Rectal smooth muscle tissue (tissue), 1 donor: ENCODE results near the gene SART1.

Experiments used
- H3K27ac ChIP-seq: one replicate; pipeline ENCODE4 v1.7.0; 2013; ENCODE audit warnings: low read depth, low read length, inconsistent platforms
- H3K27me3 ChIP-seq: one replicate; pipeline ENCODE4 v1.7.0; 2013; ENCODE audit warnings: low read length; ENCODE audit not compliant: control insufficient read depth, insufficient read depth
- H3K36me3 ChIP-seq: one replicate; pipeline ENCODE4 v1.7.0; 2013; ENCODE audit warnings: low read length; ENCODE audit not compliant: control insufficient read depth, insufficient read depth
- H3K4me1 ChIP-seq: one replicate; pipeline ENCODE4 v1.7.0; 2013; ENCODE audit warnings: low read length; ENCODE audit not compliant: control insufficient read depth, insufficient read depth
- H3K4me3 ChIP-seq: one replicate; pipeline ENCODE4 v1.7.0; 2013; ENCODE audit warnings: low read length
- H3K9ac ChIP-seq: one replicate; pipeline ENCODE4 v1.7.0; 2013; ENCODE audit warnings: low read length

Gene SART1

DNA sequence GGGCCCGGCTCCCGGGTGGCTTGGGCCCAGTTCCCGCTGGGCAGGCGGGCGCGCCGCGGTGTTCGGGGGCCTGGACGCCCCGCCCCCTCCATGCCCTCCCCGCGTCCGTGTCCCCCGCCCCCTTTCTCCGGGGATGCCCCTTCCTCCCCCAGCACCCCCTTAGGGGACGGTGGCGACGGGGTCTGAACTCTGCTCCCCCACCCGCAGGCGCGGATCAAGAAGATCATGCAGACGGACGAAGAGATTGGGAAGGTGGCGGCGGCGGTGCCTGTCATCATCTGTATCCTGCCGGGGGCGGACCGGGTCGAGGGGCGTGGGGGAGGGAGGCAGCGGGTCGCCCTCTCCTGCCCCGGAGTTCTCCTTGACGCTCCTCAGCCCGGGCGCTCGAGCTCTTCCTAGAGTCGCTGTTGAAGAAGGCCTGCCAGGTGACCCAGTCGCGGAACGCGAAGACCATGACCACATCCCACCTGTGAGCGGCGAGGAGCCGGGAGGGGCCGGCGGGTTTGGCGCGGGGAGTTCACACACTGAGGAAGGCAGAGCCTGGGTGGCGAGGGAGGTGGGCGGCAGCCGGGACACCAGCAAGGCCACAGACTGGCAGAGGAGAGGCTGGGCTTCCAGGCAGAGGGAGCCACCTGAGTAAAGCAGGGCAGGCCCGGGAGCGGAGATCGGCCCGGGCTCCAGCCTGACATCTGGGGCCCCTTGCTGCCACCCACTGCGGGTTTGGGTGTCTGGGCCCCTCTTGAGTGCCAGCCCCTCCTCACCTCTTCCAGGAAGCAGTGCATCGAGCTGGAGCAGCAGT lies 41.8 kb upstream of the SART1 start:
- peaks cover 33% of the 10 kb centered on the region for H3K4me1 ChIP-seq
- H3K36me3 ChIP-seq = peaks cover 9% of the 10 kb centered on the region
- H3K9ac ChIP-seq = peak overlapping the region; percentile 67
- H3K27me3 ChIP-seq = no peaks in the 10 kb centered on the region
- peak overlapping the region; percentile 84 for H3K4me3 ChIP-seq
- H3K27ac ChIP-seq = peak overlapping the region; percentile 83

DNA sequence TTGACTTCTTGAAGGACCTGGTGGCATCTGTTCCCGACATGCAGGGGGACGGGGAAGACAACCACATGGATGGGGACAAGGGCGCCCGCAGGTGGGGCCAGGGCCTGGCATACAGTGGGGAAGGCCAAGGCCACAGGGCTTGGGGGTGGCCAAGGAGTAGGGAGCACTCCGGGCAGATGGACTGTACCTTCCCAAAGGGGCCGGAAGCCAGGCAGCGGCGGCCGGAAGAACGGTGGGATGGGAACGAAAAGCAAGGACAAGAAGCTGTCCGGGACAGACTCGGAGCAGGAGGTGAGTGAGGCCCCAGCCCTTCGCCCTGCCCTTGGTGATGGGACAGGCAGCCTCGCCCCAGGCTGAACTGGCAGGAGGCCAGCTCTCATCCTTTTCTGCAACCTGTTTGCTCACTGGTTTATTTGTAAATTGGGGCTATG lies 41.1 kb upstream of the SART1 start:
- peaks cover 12% of the 10 kb centered on the region for H3K36me3 ChIP-seq
- H3K9ac ChIP-seq = peak overlapping the region; percentile 67

DNA sequence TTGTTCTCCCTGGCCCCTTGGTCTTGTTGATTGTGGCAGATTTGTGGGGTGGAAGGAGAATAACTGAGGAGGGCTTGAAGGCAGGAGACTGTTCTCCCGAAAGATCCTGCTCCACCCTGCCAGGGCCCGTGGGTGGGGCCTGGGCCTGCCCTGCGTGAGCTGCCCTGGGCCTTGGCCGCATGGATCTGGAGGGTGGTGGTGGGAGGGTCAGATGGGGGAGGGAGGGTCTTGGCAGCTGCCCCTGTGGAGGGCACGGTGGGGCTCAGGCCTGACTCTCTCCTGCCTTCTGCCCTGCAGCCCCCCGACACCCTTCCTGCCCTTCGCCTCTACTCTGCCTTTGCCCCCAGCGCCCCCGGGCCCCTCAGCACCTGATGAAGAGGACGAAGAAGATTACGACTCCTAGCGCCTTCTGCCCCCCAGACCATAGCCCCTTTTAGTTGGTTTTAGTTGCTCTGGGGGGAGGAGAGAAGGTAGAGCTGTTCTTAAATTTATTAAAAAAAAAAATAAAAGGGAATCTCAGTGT lies 40.4 kb upstream of the SART1 start:
- peaks cover 22% of the 10 kb centered on the region for H3K4me1 ChIP-seq
- peaks cover 12% of the 10 kb centered on the region for H3K36me3 ChIP-seq
- no peak overlapping the region for H3K9ac ChIP-seq
- H3K27ac ChIP-seq = no peak overlapping the region
- H3K4me3 ChIP-seq = no peak overlapping the region
- H3K27me3 ChIP-seq = no peaks in the 10 kb centered on the region

More for the DNA sequence above, 41.1 kb upstream of the SART1 start:
- Histone ChIP-seq H3K4me1 (peaks cover 27% of the 10 kb centered on the region), H3K4me3 (peak overlapping the region; percentile 84), H3K27me3 (no peaks in the 10 kb centered on the region), H3K27ac (no peak overlapping the region)

DNA sequence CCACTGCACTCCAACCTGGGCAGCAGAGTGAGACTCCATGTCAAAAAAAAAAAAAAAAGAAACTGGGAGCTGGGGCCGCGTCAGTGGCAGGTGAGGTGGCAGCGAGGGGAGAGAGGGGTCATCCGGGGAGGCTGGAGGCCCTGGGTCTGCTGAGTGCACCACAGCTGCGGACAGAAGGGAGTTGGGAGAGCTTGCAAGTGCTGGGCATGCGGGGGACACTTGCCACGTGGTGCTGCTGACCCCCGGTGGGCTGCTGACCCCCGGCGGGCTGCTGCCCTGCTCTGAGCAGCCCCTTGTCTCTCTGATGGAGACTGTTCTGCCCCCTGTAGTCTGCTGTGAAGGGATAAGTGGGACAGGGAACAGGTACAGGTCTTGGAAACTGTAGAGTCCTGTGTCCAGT lies 39.7 kb upstream of the SART1 start:
- no peak overlapping the region for H3K27ac ChIP-seq
- H3K9ac ChIP-seq = no peak overlapping the region
- peaks cover 18% of the 10 kb centered on the region for H3K4me1 ChIP-seq
- H3K27me3 ChIP-seq = no peaks in the 10 kb centered on the region
- H3K4me3 ChIP-seq = no peak overlapping the region
- H3K36me3 ChIP-seq = peaks cover 12% of the 10 kb centered on the region

DNA sequence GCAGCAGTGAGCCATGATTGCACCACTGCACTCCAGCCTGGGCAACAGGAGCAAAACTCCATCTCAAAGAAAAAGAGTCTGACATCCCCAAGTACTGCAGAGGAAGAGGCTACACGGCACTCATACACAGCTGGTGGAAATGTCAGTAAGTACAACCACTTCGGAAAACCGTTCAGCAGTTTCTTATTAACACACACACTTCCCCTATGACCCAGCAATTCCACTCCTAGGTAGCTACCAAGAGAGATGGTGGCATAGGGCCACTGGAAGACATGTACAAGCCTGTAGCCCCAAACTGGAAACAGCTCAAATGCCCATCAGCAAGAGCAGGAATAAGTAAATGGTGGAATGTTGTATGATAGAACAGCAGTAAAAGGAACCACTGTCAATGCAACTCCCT lies 39.0 kb upstream of the SART1 start:
- H3K4me3 ChIP-seq = no peak overlapping the region

DNA sequence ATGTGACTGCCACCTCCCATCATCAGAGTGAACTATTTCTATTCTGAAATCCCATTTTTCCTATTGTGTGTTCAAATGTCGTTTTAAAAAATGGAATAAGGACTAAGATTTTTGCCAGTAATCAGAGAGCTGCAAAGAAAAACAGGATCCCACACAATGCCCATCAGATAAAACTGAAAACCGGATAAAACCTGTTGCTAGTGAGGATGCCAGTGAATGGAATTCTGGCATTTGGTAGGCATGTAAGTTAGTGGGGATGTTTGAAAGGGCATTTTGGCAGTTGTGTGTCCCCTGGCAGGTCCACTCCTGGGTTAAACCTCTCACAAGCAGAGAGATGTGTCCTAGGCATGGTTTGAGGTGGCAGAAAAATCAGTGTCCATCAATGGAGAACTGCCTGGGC lies 36.1 kb upstream of the SART1 start:
- Histone ChIP-seq H3K27ac (no peak overlapping the region), H3K4me3 (no peak overlapping the region), H3K9ac (no peak overlapping the region)

More for the DNA sequence above, 39.0 kb upstream of the SART1 start:
- no peaks in the 10 kb centered on the region for H3K27me3 ChIP-seq
- no peak overlapping the region for H3K27ac ChIP-seq
- H3K36me3 ChIP-seq = peaks cover 12% of the 10 kb centered on the region
- H3K9ac ChIP-seq = no peak overlapping the region
- peaks cover 11% of the 10 kb centered on the region for H3K4me1 ChIP-seq

DNA sequence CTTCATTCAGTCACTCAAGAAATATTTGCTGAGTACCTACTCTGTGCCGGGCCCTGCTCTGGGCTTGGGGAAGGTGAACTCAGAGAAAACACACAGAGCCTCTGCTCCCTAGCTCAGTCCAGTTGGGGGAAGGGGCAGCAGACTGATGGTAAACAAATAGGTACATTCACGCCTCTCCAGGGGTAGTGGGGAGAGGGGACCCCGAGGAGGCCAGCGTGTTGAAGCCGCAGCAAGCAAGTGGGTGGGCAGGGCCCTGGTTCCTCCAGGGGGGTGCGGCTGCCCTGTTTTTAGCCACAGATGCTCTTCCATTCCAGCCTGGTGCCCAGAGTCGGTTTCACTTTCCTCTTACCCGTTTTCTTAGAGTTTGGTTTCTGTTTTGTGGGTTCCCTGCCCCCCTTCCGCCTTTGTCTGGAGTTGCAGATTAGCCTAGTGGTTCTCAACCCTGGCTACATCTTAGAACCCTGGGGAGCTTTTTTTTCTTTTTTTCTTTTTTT lies 33.6 kb upstream of the SART1 start:
- Histone ChIP-seq H3K27ac (no peak overlapping the region), H3K9ac (no peak overlapping the region), H3K36me3 (peaks cover 2% of the 10 kb centered on the region), H3K4me1 (no peaks in the 10 kb centered on the region), H3K27me3 (no peaks in the 10 kb centered on the region), H3K4me3 (peak overlapping the region; percentile 20)

More for the DNA sequence above, 36.1 kb upstream of the SART1 start:
- H3K4me1 ChIP-seq = peaks cover 3% of the 10 kb centered on the region
- H3K36me3 ChIP-seq = peaks cover 12% of the 10 kb centered on the region
- H3K27me3 ChIP-seq = no peaks in the 10 kb centered on the region

DNA sequence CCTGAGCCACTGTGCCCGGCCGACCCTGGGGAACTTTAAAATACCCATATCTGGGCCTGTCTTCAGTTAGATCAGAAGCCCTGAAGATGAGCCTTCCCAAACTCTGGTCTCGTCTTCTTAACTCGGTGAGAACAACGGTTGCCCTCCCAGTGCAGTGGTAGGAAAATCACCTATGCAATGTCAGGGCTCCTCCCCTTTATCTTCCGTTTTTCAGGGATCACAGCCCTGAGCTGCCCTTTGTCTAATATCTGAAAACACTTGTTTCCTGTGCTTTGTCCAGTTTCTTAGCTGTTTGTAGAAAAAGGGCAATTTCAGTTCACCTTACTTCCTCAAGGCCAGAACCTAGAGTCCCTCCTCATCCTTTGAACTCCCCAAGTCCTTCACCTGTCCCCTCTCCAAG lies 32.9 kb upstream of the SART1 start:
- Histone ChIP-seq H3K27ac (no peak overlapping the region), H3K27me3 (no peaks in the 10 kb centered on the region), H3K4me1 (no peaks in the 10 kb centered on the region), H3K9ac (no peak overlapping the region), H3K4me3 (no peak overlapping the region), H3K36me3 (peaks cover 2% of the 10 kb centered on the region)

DNA sequence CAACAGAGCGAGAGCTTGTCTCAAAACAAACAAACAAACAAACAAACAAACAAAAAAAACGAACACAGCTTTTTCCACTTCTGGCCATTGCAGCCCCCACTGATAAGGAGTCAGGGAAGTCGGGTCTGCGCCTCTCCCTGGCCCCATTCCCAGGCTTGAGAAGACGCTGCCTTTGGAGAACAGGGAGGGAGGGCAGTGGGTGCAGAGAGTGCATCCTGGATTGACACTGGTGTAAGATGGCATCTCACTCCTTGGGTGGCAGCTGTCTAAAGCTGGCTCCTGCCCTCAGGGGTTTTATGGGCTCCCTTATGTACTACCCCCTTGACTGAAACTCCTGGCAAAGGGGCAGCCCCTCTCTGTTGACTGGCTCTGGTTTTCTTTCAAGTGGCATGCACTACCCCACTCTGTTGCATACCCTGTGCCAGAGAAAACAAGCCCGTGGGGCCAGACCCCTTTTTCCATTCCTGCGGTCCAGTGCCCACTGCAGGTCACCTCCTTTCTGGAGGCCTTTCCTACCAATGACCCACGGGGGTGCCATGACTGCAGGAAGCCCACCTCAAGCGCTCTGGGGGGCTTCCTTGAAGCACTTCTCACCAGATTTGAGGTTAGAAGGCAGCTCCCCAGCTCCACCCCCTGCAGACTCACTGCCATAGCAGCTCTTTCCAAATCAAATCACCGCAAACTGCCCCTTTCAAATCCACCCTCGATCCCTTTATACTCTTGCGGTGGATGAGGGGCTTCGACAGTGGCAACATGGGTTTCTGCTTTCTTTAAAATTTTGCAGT lies 29.6 kb upstream of the SART1 start:
- Histone ChIP-seq H3K4me1 (no peaks in the 10 kb centered on the region), H3K27me3 (no peaks in the 10 kb centered on the region), H3K27ac (no peak overlapping the region), H3K9ac (no peak overlapping the region), H3K36me3 (no peaks in the 10 kb centered on the region), H3K4me3 (no peak overlapping the region)

DNA sequence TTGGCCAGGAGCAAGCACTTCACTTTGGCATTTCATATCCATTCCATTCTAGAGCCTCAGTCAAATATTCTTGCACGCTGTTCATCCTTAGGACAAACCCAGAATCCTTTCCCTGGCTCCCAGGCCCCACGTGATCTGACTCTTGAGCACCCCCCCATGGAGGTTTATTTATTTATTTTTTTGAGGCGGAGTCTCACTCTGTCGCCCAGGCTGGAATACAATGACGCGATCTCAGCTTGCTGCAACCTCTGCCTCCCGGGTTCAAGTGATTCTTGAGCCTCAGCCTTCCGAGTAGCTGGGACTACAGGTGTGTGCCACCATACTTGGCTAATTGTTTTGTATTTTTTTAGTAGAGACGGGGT lies 29.0 kb upstream of the SART1 start:
- no peaks in the 10 kb centered on the region for H3K4me1 ChIP-seq
- H3K9ac ChIP-seq = no peak overlapping the region
- no peaks in the 10 kb centered on the region for H3K36me3 ChIP-seq
- no peak overlapping the region for H3K4me3 ChIP-seq
- no peak overlapping the region for H3K27ac ChIP-seq
- no peaks in the 10 kb centered on the region for H3K27me3 ChIP-seq

DNA sequence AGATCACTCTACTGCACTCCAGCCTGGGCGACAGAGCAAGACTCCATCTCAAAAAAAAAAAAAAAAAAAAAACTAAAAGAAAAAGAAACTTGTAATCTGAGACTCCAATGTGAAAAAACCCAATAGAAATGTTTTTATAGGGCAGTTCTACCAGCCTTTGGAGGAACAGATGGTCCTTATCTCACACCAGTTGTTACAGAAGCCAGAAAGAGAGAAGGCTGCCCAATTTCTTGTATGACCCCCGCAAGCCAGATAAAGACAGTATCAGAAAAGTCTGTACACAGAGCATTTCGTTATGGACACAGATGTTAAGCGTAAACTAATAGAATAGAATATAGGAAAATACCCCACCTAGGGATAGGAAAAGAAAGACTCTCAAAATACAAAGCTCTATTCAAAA lies 27.5 kb upstream of the SART1 start:
- no peak overlapping the region for H3K9ac ChIP-seq
- no peaks in the 10 kb centered on the region for H3K4me1 ChIP-seq
- H3K27ac ChIP-seq = no peak overlapping the region
- H3K27me3 ChIP-seq = no peaks in the 10 kb centered on the region
- no peaks in the 10 kb centered on the region for H3K36me3 ChIP-seq
- H3K4me3 ChIP-seq = no peak overlapping the region

DNA sequence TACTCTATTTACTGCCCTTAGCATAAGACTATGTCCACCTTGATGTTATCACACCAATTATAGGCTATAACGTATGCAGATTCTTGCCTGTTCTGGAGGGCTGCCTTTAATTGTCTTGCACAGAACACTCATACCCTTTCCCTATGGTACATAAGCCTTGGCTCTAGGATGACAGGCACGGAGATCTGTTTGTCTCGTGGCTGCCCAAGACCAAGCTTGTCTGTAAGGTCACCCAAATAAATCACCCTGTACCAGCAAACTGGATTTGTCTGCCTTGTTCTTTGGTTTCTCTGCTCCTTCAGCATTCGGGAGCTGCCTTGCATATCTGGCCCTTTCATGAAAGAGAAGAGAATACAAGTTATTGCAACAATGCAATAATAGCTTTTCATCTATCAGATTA lies 23.8 kb upstream of the SART1 start:
- no peaks in the 10 kb centered on the region for H3K36me3 ChIP-seq
- H3K4me3 ChIP-seq = no peak overlapping the region
- H3K27me3 ChIP-seq = no peaks in the 10 kb centered on the region
- no peak overlapping the region for H3K27ac ChIP-seq
- H3K4me1 ChIP-seq = no peaks in the 10 kb centered on the region
- H3K9ac ChIP-seq = no peak overlapping the region
